GM18870 (cell line): ENCODE results near the gene AGAP5.
"Not testable (repeated sequence)": the region's sequence is repeated elsewhere in the genome, so short reads cannot be mapped to it uniquely, and the experiment has no call there.

Experiments
- ATAC-seq: cut with Tn5 transposase; IDR thresholded peaks from one replicate; pipeline ENCODE4 v1.9.1; 2021; ENCODE audit warnings: moderate library complexity; ENCODE audit not compliant: unreplicated experiment

The AGAP5 gene

GRCh38 chr10:73715179-73716156, 17.6 kb upstream of the AGAP5 start:
- ATAC-seq = not testable (repeated sequence)

GRCh38 chr10:73714483-73714882, 16.6 kb upstream of the AGAP5 start:
- not testable (repeated sequence) for ATAC-seq

GRCh38 chr10:73713912-73714311, 16.0 kb upstream of the AGAP5 start:
- ATAC-seq = not testable (repeated sequence)

GRCh38 chr10:73711683-73712082, 13.8 kb upstream of the AGAP5 start:
- not testable (repeated sequence) for ATAC-seq

GRCh38 chr10:73708122-73708521, 10.2 kb upstream of the AGAP5 start:
- not testable (repeated sequence) for ATAC-seq

- ATAC-seq = not testable (repeated sequence)
Observed at GRCh38 chr10:73707628-73708027, 9.7 kb upstream of the AGAP5 start.

- ATAC-seq = not testable (repeated sequence)
Observed at GRCh38 chr10:73706488-73706887, 8.6 kb upstream of the AGAP5 start.

GRCh38 chr10:73705506-73706072, 7.7 kb upstream of the AGAP5 start:
- ATAC-seq = not testable (repeated sequence)

- ATAC-seq = not testable (repeated sequence)
Observed at GRCh38 chr10:73703924-73704323, 6.0 kb upstream of the AGAP5 start.

GRCh38 chr10:73698819-73699218, 910 bp upstream of the AGAP5 start:
- ATAC-seq = not testable (repeated sequence)

- not testable (repeated sequence) for ATAC-seq
Observed at GRCh38 chr10:73695302-73695701, 2.6 kb downstream of the AGAP5 start.

- not testable (repeated sequence) for ATAC-seq
Observed at GRCh38 chr10:73690755-73691154, 7.2 kb downstream of the AGAP5 start.

GRCh38 chr10:73689596-73689995, 8.3 kb downstream of the AGAP5 start:
- not testable (repeated sequence) for ATAC-seq

- not testable (repeated sequence) for ATAC-seq
Observed at GRCh38 chr10:73687641-73688040, 10.3 kb downstream of the AGAP5 start.

- not testable (repeated sequence) for ATAC-seq
Observed at GRCh38 chr10:73674546-73674945, 23.4 kb downstream of the AGAP5 start.

- not testable (repeated sequence) for ATAC-seq
Observed at GRCh38 chr10:73668378-73668777, 29.5 kb downstream of the AGAP5 start.

GRCh38 chr10:73666153-73666809, 31.6 kb downstream of the AGAP5 start:
- not testable (repeated sequence) for ATAC-seq

GRCh38 chr10:73665581-73665980, 32.3 kb downstream of the AGAP5 start:
- not testable (repeated sequence) for ATAC-seq

GRCh38 chr10:73664156-73665040, 33.5 kb downstream of the AGAP5 start:
- not testable (repeated sequence) for ATAC-seq

- ATAC-seq = not testable (repeated sequence)
Observed at GRCh38 chr10:73663621-73664020, 34.3 kb downstream of the AGAP5 start.
